ENCODE measurements around the gene DCTN2. TPM values are rescaled to one million over a fixed set of nuclear protein-coding genes. Genes with fewer than 3 reads are reported as not detected.
"Not testable (repeated sequence)": the region's sequence is repeated elsewhere in the genome, so short reads cannot be mapped to it uniquely, and the experiment has no call there.

Gene DCTN2
- total and polyA plus RNA-seq, 2 experiments from 2014 or later, result 144 to 202 TPM

DNA sequence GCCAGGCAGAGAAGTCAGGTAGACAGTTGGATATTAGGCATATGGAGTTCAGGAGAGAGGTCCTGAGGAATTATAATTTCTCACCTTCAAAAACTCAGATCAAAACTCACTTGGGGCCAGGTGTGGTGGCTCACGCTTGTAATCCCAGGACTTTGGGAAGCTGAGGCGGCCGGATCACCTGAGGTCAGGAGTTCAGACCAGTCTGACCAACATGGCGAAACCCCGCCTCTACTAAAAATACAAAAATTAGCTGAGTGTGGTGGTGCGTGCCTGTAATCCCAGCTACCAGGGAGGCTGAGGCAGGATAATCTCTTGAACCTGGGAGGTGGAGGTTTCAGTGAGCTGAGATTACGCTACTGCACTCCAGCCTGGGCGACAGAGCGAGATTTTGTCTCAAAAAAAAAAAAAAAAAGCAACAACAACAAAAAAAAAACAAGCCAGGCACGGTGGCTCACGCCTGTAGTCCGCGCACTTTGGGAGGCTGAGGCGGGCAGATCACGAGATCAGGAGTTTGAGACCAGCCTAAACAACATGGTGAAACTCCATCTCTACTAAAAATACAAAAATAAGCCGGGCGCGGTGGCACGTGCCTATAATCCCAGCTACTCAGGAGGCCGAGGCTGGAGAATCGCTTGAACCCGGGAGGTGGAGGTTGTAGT is 44.6 kb downstream of the DCTN2 start:
- Histone ChIP-seq H3K36me3 (ENCODE audit: low read depth) (peaks cover 70% of the 10 kb centered on the region), H3K79me2 (ENCODE audit: insufficient read depth) (peaks cover 48% of the 10 kb centered on the region)
- not testable (repeated sequence) for DNase-seq

DNA sequence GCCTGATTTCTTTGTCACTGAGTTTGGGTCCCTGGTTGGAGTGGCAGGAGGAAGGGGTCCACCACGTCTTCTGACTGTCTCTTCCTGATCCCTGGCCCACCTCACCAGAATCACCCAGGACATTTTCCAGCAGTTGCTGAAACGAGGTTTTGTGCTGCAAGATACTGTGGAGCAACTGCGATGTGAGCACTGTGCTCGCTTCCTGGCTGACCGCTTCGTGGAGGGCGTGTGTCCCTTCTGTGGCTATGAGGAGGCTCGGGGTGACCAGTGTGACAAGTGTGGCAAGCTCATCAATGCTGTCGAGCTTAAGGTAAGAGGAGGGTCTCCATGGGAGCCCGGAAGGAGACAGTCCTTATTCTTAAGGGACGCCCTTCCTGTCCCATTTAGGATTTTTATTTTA is 46.8 kb downstream of the DCTN2 start:
- Histone ChIP-seq H3K4me2 (ENCODE audit: unreplicated experiment) (no peak overlapping the region), H4K20me1 (ENCODE audit: insufficient read depth) (no peaks in the 10 kb centered on the region), H3K4me3 (no peak overlapping the region), H2AFZ (no peak overlapping the region), H3F3A (ENCODE audit: insufficient read depth) (peaks cover 15% of the 10 kb centered on the region; the same call in 1 of the 2 replicates), H3K27me3 (replicated peaks; ENCODE audit: insufficient read depth) (no peaks in the 10 kb centered on the region), H3K27ac (no peak overlapping the region), H3K9ac (no peak overlapping the region), H3K9me2 (ENCODE audit: insufficient read depth) (no peaks in the 10 kb centered on the region), H3K79me2 (ENCODE audit: insufficient read depth) (peaks cover 55% of the 10 kb centered on the region), H3K4me1 (ENCODE audit: insufficient read depth) (no peaks in the 10 kb centered on the region), H3K9me3 (ENCODE audit: low read depth) (no peaks in the 10 kb centered on the region), H3K36me3 (ENCODE audit: low read depth) (peaks cover 74% of the 10 kb centered on the region)
- in situ Hi-C loops (cut with MboI), result no loop called here
- WGBS, 2 experiments (ENCODE audit: low coverage in 1 of 2, low lambda C conversion rate in 2 of 2, missing lambda C conversion rate in 2 of 2), result 96% methylated on average over 11 of the region's 11 CpGs
- TF ChIP-seq EZH2phosphoT487 (IDR thresholded peaks at IDR 0.05; ENCODE audit: insufficient read depth, low read depth) (no peak), EZH2 (IDR thresholded peaks at IDR 0.05; ENCODE audit: insufficient read depth, poor library complexity, severe bottlenecking) (no peak)
- no peak for DNase-seq

More for the DNA sequence above, 44.6 kb downstream of the DCTN2 start:
- H3K9me2 ChIP-seq (ENCODE audit: insufficient read depth); H3K9me3 ChIP-seq (ENCODE audit: low read depth); H3K27ac ChIP-seq; H3K4me3 ChIP-seq; in situ Hi-C loops (cut with MboI); H3K4me1 ChIP-seq (ENCODE audit: insufficient read depth); H2AFZ ChIP-seq; H3K27me3 ChIP-seq (replicated peaks; ENCODE audit: insufficient read depth); H3K9ac ChIP-seq; H4K20me1 ChIP-seq (ENCODE audit: insufficient read depth); H3K4me2 ChIP-seq (ENCODE audit: unreplicated experiment): not testable (repeated sequence)
- peaks cover 10% of the 10 kb centered on the region; the same call in 1 of the 2 replicates for H3F3A ChIP-seq (ENCODE audit: insufficient read depth)
- 93 to 94% methylated on average over 16 to 22 of the region's 22 CpGs for whole genome bisulfite sequencing, 2 experiments (ENCODE audit: low coverage in 1 of 2, low lambda C conversion rate in 2 of 2, missing lambda C conversion rate in 2 of 2)

- TF ChIP-seq EZH2phosphoT487 (IDR thresholded peaks at IDR 0.05; ENCODE audit: insufficient read depth, low read depth) (no peak), EZH2 (IDR thresholded peaks at IDR 0.05; ENCODE audit: insufficient read depth, poor library complexity, severe bottlenecking) (no peak)
- Histone ChIP-seq H3K4me3 (no peak overlapping the region), H4K20me1 (ENCODE audit: insufficient read depth) (no peaks in the 10 kb centered on the region), H2AFZ (no peak overlapping the region), H3K9me2 (ENCODE audit: insufficient read depth) (no peaks in the 10 kb centered on the region), H3K4me2 (ENCODE audit: unreplicated experiment) (no peak overlapping the region), H3F3A (ENCODE audit: insufficient read depth) (peaks cover 15% of the 10 kb centered on the region; the same call in 1 of the 2 replicates), H3K9me3 (ENCODE audit: low read depth) (no peaks in the 10 kb centered on the region), H3K9ac (no peak overlapping the region), H3K27ac (no peak overlapping the region), H3K27me3 (replicated peaks; ENCODE audit: insufficient read depth) (no peaks in the 10 kb centered on the region), H3K4me1 (ENCODE audit: insufficient read depth) (no peaks in the 10 kb centered on the region), H3K79me2 (ENCODE audit: insufficient read depth) (peaks cover 55% of the 10 kb centered on the region), H3K36me3 (ENCODE audit: low read depth) (peaks cover 63% of the 10 kb centered on the region)
- no peak for DNase-seq
- in situ Hi-C loops (cut with MboI), result no loop called here
- WGBS, 2 experiments (ENCODE audit: low coverage in 1 of 2, low lambda C conversion rate in 2 of 2, missing lambda C conversion rate in 2 of 2), result 90 to 92% methylated on average over 4 of the region's 4 CpGs
Observed at GRCh38 chr12:57498571-57498970, 48.4 kb downstream of the DCTN2 start.

DNA sequence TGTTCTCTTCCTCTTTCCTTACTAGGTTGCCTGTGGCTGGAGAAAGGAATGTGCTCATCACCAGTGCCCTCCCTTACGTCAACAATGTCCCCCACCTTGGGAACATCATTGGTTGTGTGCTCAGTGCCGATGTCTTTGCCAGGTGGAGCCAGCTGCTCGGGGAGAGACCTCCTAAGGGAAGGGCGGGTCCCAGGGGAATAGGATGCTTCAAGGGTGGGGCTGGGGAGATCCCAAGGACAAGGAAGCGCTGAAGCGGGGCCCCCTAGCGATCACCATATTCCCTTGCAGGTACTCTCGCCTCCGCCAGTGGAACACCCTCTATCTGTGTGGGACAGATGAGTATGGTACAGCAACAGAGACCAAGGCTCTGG is 48.9 kb downstream of the DCTN2 start:
- no peak for DNase-seq
- Histone ChIP-seq H3K9me3 (ENCODE audit: low read depth) (no peaks in the 10 kb centered on the region), H3K36me3 (ENCODE audit: low read depth) (peaks cover 63% of the 10 kb centered on the region), H3K4me2 (ENCODE audit: unreplicated experiment) (no peak overlapping the region), H3K4me1 (ENCODE audit: insufficient read depth) (no peaks in the 10 kb centered on the region), H3K9ac (no peak overlapping the region), H3K27ac (no peak overlapping the region), H3K4me3 (no peak overlapping the region), H3K79me2 (ENCODE audit: insufficient read depth) (peaks cover 55% of the 10 kb centered on the region), H2AFZ (no peak overlapping the region), H3K27me3 (replicated peaks; ENCODE audit: insufficient read depth) (no peaks in the 10 kb centered on the region), H3K9me2 (ENCODE audit: insufficient read depth) (no peaks in the 10 kb centered on the region), H4K20me1 (ENCODE audit: insufficient read depth) (no peaks in the 10 kb centered on the region), H3F3A (ENCODE audit: insufficient read depth) (peaks cover 15% of the 10 kb centered on the region; the same call in 1 of the 2 replicates)
- in situ Hi-C loops (cut with MboI), result no loop called here
- TF ChIP-seq EZH2phosphoT487 (IDR thresholded peaks at IDR 0.05; ENCODE audit: insufficient read depth, low read depth), result no peak
- no peak for TF ChIP-seq EZH2 (IDR thresholded peaks at IDR 0.05; ENCODE audit: insufficient read depth, poor library complexity, severe bottlenecking)
- 95 to 98% methylated on average over 8 to 9 of the region's 9 CpGs for WGBS, 2 experiments (ENCODE audit: low coverage in 1 of 2, low lambda C conversion rate in 2 of 2, missing lambda C conversion rate in 2 of 2)
